Measurements from ENCODE around the gene SBK3.
"Not testable (repeated sequence)": the region's sequence is repeated elsewhere in the genome, so short reads cannot be mapped to it uniquely, and the experiment has no call there.

The SBK3 gene

DNA sequence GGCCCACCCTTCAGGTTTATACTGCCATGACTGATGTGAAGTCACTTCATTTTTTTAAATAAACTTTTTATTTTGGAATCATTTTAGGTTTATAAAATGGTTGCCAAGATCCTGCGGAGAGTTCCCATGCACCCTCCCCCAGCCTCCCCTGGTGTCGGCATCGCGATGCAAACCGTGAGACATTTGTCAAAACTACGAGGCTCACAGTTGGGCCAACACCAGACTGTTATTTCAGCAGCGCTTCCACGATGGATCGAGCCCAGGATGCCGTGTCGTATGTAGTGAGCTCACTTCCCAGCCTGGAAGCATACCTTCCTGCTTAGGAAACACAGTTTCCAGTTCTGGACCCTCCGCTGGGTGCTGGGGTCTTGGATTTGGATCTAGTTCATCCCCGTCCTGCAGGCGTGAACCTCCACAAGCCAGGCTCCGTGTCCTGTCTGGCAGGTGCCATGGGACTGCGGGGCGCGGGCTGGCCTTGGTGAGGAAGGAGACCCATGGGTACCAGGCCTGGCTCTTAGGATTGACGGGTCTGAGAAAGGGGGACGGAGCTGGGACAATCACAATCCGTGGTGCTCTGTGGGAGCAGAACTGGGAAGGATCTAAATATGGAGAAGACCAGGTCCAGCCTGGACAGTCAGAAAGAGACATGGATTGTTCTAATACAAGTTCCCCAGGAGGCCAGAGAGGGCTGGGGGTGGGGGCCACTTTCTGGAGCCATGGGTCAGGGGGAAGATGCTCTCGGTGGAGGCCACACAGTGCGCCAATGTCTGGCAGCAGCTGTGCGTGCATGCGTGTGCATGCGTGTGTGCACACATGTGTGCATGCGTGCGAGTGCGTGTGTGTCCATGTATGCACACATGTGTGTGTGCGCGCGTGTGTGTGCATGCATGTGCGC is 6.0 kb downstream of the SBK3 start:
- no peak for DNase-seq

DNA sequence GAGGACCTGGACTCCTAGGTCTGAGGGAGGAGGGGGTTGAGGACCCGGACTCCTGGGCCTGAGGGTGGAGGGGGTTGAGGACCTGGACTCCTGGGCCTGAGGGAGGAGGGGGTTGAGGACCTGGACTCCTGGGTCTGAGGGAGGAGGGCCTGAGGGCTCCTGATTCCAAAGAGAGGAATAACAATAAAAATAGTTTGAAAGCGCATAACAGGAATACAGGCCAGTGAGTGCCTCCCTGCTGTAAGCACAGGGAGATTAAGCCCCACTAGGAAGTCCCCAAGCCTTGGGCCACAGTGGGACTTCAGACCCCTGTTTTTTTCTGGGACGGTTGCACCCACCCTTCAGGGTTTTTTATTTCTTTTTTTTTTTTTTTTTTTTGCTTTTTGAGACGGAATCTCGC is 7.2 kb downstream of the SBK3 start:
- DNase-seq: no peak

DNA sequence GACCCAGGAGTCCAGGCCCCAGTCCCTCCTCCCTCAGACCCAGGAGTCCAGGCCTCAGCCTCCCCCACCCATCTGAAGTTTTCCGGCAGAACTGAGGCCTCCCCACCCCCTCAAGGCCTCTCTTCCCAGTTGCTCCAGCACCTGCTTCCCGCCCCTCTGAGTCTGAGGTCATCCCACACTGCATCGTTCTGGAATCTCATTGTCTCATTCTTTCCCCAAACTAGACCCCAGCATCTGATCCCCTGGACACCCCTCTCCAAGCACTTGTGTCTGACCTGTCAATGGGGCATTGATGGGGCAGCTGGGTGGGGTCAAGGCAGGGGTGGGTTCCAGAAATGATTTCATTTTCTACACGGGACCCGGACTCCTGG is 7.6 kb downstream of the SBK3 start:
- DNase-seq: no peak

DNA sequence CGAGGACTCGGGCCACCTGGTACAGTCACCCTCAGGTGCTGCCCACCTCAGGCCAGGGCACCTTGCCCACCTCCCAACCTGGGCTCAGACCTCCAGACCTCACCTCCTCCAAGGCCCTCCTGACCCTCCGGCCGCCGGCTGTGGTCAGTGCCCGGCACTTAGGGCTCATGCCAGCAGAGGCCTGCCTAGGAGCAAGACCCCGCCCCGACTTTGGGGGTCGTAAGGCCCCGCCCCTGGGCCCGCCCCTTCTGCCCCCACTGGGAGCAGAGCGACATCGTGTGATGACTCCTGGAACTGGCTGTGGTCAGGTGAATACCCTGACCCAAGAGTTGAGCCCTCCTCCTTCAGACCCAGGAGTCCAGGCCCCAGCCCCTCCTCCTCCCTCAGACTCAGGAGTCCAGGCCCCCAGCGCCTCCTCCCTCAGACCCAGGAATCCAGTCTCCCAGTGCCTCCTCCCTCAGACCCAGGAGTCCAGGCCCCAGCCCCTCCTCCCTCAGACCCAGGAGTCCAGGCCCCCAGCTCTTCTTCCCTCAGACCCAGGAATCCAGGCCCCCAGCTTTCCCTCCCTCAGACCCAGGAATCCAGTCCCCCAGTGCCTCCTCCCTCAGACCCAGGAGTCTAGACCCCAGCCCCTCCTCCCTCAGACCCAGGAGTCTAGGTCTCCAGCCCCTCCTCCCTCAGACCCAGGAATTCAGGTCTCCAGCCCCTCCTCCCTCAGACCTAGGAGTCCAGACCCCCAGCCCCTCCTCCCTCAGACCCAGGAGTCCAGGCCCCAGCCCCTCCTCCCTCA is 8.2 kb downstream of the SBK3 start, which contains the start of gene SBK2:
TSS of gene SBK2 (minus strand) at position 183 of the 790 bp plus-strand sequence. CDS start 839 bp downstream, outside the sequence.
- DNase-seq: peak in 1 of 2 experiments; percentile 6

DNA sequence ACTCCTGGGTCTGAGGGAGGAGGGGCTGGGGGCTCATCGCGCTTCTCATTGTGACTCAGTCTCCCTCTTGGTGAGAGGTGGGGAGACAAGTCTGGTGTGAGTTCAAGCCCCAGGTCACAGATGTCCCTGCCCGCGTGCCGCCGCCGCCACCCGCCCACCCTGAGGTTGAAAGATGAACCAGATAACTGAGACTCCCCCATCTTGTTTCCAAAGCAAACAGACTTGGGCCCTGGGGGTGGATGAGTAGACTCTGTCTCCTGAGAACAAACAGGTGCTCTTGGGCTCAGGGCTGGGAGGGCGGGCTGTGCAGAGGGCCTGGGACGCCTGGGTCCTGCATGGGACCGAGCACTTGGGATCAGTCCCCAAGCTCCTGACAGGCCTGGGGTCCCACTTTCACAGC is 9.0 kb downstream of the SBK3 start:
- DNase-seq: no peak

DNA sequence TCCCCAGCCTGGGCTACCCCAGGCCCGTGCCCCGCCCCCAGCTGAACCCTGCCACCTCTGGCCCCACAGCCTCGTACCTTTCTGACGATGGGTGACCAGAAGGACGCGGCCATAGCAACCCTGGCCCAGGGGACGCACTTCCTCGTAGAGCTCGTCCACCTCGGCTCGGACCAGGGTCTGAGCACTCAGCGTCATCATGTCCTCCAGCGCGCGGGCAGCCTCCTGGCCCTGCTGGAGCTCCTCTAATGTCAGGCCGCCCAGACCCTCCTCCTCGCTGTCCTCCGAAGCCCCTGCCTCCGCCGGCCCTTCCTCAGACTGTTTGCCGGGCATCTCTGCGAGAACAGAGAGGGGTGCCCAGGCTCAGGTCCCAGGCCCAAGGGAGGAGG is 9.4 kb downstream of the SBK3 start:
- DNase-seq: no peak

DNA sequence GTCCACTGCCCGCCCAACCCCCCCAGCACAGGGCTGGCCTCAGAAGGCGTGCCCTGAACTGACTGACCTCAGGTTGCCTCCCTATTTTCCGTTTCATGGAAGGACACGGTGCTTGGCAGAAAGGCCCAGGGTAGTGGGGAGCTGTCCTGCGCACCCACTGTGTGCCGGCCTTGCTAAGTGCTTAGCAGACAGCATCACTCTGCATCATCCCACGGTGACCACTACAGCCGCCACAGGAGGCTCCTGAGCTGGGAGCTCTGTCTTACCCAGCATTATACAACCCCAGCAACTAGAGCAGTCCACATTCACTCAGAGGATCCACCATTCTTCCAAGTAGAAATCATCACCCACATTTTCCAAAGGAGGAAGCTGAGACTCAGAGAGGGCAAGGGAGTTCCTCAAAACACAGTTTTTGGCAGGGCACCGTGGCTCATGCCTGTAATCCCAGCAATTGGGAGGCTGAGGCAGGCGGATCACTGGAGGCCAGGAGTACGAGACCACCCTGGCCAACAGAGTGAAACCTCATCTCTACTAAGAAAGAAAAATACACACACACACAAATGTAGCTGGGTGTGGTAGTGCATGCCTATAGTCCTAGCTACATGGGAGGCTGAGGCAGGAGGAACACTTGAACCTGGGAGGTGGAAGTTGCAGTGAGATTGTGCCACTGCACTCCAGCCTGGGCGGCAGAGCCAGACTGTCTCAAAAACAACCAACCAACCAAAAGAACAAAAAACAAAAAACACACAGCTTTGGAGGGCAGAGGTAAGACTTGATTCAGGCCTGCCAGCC is 10.0 kb downstream of the SBK3 start:
- DNase-seq: no peak

DNA sequence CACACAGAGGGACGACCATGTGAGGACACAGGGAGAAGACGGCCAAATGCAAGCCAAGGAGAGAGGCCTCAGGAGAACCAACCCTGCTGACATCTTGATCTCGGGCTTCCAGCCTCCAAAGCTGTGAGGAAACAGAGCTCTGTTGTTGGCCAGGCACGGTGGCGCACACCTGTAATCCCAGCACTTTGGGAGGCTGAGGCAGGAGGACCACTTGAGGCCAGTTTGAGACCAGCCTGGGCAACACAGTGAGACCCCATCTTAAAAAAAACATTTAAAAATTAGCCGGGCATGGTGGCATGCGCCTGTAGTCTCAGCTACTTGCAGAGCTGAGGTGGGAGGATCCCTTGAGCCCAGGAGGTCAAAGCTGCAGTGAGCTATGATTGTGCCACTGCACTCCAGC is 11.1 kb downstream of the SBK3 start:
- DNase-seq: not testable (repeated sequence)

DNA sequence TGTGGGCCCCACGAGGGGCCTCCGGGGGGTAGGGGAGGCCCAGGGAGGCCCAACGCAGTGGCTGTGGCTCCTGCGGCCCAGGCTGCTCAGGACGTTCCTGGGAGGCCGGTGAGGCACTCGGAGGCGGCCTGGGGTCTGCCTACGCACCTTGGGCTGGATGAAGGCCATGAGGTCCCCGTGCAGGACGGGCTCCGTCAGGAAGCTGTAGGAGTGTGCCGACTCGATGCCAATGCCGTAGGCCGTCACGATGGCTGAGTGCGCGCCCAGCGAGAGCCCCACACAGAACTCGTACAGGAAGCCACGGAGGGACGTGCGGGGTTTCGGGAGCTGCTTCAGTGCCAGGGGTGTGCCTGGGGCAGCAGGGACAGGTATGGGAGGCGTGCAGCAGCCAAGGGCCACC is 14.3 kb downstream of the SBK3 start:
- no peak for DNase-seq

DNA sequence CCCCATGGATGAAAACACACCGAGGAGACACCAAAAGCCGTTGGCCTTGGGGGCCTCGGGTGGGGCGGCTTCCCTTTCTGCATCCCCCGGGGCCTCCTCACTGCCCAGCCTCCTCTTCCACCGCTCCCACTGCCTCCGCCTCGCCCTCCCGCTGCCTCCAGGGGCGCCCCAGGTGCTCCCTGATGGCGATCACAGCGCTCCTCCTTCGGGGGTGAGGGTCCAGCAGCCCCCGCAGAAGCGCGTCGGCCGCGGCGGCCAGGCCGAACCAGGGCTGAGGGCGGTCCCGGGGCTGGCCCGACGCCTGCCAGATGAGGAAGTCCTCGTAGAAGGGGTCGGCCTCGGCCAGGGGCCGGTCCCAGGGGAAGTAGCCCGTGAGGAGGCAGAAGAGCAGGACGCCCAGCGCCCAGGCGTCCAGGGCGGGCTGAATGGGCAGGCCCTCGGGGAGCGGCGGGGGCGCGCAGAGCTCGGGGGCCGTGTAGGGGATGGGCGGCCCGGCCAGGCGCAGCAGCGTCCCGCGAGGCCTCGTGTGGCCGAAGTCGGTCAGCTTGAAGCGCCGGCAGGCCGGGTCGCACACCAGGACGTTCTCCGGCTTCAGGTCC is 15.6 kb downstream of the SBK3 start:
- DNase-seq: no peak

DNA sequence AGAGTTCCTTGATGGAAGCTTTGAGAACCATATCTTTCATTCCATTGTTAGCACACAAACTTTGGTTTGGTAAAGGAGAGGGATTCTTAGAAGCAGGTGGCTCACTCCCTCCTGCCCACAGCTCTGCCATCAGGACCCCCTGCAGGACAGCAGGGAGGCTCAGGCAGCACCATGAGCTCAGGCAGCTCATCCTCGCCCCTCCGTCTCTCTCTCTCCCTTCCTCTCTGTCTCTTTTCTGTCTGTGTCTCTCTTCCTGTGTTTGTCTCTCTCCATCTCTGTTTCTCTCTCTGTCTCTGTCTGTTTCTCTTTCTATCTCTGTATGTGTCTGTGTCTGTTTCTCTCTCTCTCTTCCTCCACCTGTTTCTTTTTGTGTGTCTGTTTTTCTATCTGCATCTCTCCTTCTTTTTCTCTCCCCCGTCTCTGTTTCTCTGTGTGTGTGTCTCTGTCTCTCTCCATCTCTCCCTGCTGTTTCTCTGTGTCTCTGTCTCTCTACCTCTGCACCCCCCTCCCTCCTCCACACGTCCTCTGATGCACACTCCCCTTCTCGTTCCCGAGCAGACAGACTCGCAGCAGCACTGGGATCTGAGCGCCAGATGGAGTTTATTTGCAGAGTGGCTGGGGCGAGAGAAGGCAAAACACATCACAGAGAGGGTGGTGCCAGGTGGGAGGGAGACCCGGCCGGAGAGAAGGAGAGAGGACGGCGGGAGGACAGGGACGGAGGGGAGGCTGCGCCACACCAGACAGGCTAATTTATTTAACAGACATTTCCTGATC is 17.1 kb downstream of the SBK3 start:
- no peak for DNase-seq

DNA sequence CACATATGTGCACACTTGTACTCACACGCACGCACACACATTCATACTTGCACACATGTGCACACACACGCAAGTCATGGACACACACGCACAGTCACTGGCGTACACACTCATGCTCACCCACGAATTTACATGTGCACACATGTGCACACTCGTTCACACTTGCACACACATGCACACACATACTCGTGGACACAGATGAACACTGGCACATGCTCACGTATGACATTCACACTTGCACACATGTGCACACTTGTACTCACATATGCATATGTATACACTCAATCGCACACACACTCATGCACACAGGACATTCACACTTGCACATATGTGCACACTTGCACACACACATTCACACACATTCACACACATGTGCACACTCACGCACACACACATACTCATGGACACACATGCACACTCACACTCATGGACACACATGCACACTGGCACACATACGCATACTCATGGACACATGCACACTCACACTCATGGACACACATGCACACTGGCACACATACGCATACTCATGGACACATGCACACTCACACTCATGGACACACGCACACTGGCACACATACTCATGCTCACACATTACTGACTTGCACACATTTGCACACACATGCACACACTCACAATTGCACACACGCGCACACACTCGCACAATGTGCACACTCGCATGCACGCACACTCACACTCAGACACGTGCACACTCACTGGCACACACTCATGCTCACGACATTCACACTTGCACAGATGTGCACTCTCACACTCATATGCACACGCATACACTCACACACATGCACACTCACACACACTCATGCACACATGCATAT is 17.9 kb downstream of the SBK3 start:
- no peak for DNase-seq

DNA sequence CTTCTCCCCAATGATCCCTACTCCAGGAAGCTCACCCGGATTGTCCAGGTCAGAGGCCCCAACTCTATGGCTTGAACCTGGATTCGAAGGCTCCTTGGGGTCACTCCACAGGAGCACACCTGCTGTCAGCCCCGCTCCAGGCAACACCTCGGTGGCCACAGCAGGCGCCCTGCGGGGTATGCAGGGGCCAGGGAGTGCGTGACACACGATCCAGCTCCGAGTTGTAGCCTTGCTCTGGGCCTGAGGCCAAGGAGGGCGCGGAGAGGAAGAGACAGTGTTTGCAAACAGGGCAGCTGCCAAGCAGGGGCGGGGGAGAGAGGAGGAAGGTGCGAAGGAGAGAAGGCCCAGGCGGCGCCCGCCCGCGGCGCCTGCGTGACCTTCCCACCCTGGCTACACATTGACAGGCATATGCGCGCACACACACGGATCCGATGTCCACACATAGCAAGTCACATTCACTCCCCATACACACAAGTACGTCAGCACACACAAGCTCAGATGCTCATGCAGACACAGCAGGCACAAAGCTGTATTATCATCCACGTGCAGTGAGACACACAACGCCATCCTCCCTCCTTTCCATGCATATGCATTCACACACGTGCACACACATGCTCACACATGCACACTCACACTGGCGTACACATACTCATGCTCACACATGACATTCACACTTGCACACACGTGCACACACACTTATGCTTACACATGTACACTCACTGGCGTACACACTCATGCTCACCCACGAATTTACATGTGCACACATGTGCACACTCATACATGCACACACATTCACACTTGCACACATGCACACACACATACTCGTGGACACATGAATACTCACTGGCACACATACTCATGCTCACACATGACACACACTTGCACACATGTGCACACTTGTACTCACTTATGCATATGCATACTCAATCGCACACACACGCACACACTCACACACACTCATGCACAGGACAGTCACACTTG is 18.8 kb downstream of the SBK3 start:
- no peak for DNase-seq

DNA sequence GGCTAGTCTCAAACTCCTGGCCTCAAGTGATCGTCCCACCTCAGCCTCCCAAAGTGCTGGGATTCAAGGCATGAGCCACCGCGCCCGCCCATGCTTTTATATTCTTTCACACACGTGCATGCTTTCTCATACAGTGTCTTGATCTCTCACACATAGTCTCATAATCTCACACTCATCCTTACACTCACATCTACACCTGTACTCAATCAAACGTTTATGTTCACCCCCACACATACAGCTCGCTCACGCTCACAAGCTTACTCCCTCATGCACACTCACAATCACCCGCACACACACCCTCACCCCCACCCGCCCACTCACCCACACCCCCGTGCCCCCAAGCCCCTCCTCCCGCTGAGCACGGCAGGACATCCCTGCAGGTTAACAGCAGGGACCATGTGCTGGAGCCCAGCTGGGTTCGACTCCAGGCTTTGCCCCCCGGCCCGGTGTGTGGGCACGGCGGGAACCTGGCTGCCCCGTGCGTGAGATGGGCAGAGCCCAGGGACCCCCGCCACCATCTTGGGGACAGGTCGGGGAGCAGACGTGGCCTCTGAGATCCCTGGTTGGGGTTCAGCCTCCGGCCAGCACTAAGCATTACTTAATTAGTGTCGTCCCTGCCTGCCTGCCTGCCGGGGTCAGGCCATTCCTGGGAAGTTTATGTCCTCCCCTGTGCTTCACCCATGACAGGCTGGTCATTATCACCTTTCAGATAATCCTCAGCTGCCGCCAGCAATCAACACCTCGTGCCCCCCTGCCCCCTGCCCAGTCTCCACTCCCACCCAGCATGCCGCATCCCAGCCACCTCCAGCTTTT is 19.8 kb downstream of the SBK3 start:
- DNase-seq: no peak

DNA sequence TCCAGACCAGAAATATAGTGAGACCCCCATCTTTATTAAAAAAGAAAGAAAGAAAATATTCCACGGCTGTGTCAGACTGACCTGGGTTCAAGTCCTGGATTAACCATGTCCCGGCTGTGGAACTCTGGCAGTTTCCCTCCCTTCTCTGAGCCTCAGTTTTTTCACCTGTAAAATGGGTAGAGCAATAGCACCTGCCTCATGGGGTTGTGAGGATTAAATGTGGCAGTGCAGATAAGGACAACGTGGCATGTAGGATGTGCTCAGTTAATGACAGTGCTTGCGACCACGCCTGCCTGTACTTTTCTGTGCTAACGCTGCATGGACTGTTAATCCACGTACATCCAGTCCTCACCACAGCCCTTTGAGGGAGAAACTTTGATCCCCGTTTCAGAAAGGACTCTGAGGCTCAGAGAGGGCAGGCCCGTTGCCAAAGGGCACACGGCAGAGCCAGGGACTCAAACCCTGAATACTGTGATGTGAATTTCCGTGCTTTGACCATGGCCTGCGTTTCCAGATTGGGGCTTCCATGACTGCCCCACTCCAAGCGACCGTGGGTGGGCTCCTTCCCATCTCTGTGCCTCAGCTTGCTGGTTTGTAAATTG is 24.6 kb downstream of the SBK3 start:
- DNase-seq: no peak

DNA sequence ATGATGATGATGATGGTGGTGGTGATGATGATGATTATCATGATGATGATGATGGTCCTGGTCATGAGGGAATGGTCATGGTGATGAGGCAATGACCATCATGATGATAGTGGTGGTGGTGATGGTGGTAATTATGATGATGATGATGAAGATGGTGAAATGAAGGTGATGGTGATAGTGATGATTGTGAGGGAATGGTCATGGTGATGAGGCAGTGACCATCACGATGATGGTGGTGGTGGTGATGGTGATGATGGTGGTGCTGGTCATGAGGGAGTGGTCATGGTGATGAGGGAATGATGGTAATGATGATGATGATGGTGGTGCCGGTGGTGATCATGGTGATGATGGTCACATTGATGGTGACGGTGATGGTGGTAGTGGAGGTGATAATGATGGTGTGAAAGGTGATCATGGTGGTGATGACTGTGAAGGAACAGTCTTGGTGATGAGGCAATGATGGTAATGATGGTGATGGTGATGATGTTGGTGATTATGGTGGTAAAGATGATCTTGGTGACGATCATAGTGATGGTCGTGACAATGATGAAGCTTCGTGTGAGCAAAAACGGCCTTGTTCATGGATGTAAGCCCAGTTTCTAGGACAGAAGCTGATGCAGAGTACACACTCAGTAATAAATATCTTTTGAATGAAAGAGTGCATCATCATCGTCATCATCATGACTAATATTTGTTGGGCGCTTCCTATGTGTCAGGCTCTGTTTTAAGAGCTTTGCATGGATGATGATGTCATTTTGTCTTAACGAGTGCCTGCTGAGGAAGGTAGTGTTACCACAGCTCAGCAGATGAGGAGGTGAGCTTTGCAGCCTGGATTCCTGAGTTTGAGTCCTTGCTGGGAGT is 25.7 kb downstream of the SBK3 start:
- no peak for DNase-seq

DNA sequence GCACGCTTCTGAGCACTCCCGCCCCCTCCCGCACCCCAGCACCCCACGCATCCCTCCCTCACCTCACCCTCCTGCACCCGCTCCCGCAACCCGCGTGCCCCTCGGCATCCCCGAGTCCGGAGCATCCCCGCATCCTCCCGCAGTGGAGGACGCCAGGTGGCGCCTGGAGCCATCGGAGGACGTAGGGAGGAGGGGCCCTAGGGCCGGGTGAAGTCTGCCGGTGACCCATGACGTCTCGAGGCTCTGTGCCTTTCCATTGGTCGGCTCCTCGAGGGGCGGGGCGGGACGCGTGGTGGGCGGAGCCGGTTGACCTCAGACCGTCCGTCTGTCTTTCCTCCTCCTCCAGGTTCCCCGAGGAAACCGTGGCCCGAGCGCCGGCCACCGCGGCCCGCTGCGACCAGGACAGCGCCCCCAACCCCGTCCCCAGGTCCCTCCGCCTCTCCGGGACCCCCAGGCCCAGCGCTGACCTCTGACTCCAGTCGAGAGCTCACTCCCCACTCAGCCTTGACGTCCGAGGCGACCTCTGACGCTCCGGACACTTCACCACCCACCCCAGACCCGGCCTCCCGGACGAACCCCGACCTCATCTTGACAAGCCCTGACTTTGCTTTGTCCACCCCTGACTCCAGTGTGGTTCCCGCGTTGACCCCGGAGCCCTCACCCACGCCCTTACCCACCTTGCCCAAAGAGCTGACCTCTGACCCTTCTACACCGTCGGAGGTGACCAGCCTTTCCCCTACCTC is 28.3 kb downstream of the SBK3 start:
- DNase-seq: peak; percentile 93 to 94

Data from activated CD4-positive, alpha-beta T cell treated with anti-CD3 and anti-CD28 coated beads, Interleukin-2, amount 50 U/mL, for 48 hours (primary cell).